WERI-Rb-1 (cell line): Measurements from ENCODE around the gene KCNN3.

Experiments
- DNase-seq: peaks from one replicate; pipeline ENCODE4 v3.0.0-alpha.2; 2020
- H3K27ac ChIP-seq: fragments of 250-450 bp; sonication (Bioruptor Pico); 2 replicates; pipeline ENCODE4 v1.5.1; 2020; ENCODE audit warnings: mild to moderate bottlenecking, moderate library complexity
- H3K27me3 ChIP-seq: fragments of 250-450 bp; sonication (Bioruptor Pico); 2 replicates; pipeline ENCODE4 v1.5.1; 2021; ENCODE audit warnings: mild to moderate bottlenecking, low read depth, moderate library complexity; ENCODE audit not compliant: insufficient read depth, severe bottlenecking
- H3K36me3 ChIP-seq: fragments of 250-450 bp; sonication (Bioruptor Pico); 2 replicates; pipeline ENCODE4 v1.5.1; 2020; ENCODE audit warnings: mild to moderate bottlenecking, moderate library complexity
- H3K4me3 ChIP-seq: 2 replicates; pipeline ENCODE4 v1.5.1; 2011; ENCODE audit warnings: low read depth, mild to moderate bottlenecking, control low read depth, low read length
- H3K9me3 ChIP-seq: fragments of 250-450 bp; sonication (Bioruptor Pico); 2 replicates; pipeline ENCODE4 v1.5.1; 2021; ENCODE audit warnings: mild to moderate bottlenecking, moderate library complexity; ENCODE audit not compliant: severe bottlenecking
- TF ChIP-seq, protein P1 (sequence below): IDR thresholded peaks from 2 replicates; pipeline ENCODE4 v1.5.1; 2011; ENCODE audit warnings: low read depth, mild to moderate bottlenecking, control low read depth, inconsistent platforms, low read length

KCNN3 gene

DNA sequence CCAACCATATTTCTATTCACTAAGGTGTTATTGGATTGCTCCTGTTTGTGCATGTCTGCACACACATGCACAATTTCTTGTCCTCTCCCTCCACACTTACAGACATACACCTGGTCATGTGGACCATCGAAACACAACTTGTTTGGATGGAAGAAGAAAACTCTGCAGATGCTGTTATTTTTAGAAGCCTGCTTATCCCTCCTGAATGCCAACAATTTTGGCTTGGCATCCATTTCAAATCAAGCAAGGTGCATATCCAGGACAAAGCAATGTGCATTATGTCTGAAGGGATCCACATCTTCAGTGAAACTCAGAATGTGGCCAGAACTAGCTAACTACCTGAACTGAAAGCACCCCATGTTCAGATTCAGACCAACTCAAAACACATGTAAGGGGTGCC is 163.2 kb downstream of the KCNN3 start:
- no peak for DNase-seq
- Histone ChIP-seq H3K27ac (no peak overlapping the region), H3K27me3 (peaks cover 91% of the 10 kb centered on the region), H3K36me3 (no peaks in the 10 kb centered on the region), H3K4me3 (no peak overlapping the region), H3K9me3 (peaks cover 6% of the 10 kb centered on the region)
- TF ChIP-seq, protein P1, sequence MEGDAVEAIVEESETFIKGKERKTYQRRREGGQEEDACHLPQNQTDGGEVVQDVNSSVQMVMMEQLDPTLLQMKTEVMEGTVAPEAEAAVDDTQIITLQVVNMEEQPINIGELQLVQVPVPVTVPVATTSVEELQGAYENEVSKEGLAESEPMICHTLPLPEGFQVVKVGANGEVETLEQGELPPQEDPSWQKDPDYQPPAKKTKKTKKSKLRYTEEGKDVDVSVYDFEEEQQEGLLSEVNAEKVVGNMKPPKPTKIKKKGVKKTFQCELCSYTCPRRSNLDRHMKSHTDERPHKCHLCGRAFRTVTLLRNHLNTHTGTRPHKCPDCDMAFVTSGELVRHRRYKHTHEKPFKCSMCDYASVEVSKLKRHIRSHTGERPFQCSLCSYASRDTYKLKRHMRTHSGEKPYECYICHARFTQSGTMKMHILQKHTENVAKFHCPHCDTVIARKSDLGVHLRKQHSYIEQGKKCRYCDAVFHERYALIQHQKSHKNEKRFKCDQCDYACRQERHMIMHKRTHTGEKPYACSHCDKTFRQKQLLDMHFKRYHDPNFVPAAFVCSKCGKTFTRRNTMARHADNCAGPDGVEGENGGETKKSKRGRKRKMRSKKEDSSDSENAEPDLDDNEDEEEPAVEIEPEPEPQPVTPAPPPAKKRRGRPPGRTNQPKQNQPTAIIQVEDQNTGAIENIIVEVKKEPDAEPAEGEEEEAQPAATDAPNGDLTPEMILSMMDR = no peak

DNA sequence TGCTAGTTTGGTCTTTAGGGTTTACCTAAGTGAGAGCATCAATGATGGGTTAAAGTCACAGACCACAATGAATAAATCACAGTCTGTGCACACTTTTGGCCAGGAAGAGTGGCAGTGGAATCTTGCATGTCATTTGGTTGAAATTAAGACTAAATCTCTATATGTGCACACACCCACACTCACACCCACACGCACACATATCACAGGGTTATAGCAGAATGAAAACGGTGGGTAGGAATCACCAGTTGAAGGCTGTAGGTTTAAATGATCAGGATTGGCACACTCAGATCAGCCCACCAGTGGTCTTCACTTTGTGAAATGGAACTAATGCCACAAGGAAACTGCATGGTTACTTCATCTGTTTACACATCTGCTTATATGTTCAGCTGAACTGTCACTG is 164.5 kb downstream of the KCNN3 start:
- H3K36me3 ChIP-seq = no peaks in the 10 kb centered on the region
- DNase-seq = no peak
- TF ChIP-seq, protein P1 = no peak
- H3K27ac ChIP-seq = no peak overlapping the region
- no peak overlapping the region for H3K4me3 ChIP-seq
- H3K9me3 ChIP-seq = peaks cover 5% of the 10 kb centered on the region
- H3K27me3 ChIP-seq = peaks cover 97% of the 10 kb centered on the region

GRCh38 chr1:154703170-154703569 is 166.9 kb downstream of the KCNN3 start:
- TF ChIP-seq, protein P1 = no peak
- peaks cover 94% of the 10 kb centered on the region for H3K27me3 ChIP-seq
- no peak overlapping the region for H3K27ac ChIP-seq
- no peak for DNase-seq
- peaks cover 2% of the 10 kb centered on the region for H3K9me3 ChIP-seq
- no peaks in the 10 kb centered on the region for H3K36me3 ChIP-seq
- no peak overlapping the region for H3K4me3 ChIP-seq

DNA sequence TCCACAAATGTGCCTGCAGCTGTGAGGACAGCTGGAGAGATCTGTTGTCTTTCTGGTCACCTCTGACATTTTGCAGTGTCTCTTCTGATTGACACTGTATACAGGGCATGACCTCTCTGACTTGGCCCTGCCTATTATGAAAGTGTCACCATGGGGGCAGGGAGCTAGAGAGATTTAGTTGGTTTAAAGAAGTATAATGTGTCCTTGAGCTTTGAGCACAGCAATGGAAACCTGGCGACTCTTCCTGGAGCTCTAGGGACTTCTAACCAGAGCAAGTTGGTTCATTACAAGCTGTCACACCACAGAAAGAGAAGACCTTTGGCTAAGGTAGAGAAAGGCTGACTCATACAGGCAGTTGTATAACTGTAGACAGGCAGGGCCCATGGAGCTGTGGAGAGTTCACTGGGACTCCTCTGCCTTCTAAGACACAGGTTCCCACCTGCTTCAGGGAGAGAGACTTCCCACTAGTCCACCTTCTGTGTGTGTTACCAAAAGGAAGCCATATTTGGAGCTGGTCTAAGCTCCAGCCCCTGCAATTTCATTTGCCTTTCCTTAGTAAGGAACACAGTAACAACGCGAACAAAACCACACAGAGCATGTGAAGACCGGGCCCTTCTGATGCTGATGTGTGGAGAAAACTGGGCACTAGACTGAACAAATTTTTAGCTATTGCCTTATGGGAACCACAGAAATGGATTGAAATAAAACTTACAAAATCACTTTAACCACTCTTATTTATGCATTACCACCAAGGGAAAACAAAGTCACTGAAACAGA is 171.6 kb downstream of the KCNN3 start:
- DNase-seq = no peak
- peaks cover 93% of the 10 kb centered on the region for H3K27me3 ChIP-seq
- no peaks in the 10 kb centered on the region for H3K36me3 ChIP-seq
- TF ChIP-seq, protein P1 = no peak
- no peaks in the 10 kb centered on the region for H3K9me3 ChIP-seq
- H3K4me3 ChIP-seq = no peak overlapping the region
- H3K27ac ChIP-seq = no peak overlapping the region

DNA sequence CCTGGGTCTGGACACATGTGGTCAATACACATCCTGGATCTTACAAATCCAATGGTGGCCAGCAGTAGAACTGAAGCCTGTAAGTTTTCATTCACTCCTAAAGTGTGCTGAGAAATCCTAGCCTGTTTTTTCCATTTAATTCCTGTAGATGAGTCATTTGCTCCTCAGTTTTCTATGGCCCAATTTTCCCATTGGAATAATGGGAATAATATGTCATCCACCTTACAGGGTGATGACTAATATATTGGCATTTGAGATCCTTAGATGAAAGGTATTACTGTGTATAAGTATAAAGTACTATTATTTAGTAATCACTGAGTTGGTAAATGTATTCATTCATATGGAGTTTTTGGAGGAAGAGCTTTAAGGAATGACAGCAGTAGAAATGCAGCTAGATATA is 172.4 kb downstream of the KCNN3 start:
- no peaks in the 10 kb centered on the region for H3K9me3 ChIP-seq
- DNase-seq = no peak
- TF ChIP-seq, protein P1 = no peak
- no peak overlapping the region for H3K4me3 ChIP-seq
- H3K27me3 ChIP-seq = peaks cover 93% of the 10 kb centered on the region
- H3K36me3 ChIP-seq = no peaks in the 10 kb centered on the region
- H3K27ac ChIP-seq = no peak overlapping the region

DNA sequence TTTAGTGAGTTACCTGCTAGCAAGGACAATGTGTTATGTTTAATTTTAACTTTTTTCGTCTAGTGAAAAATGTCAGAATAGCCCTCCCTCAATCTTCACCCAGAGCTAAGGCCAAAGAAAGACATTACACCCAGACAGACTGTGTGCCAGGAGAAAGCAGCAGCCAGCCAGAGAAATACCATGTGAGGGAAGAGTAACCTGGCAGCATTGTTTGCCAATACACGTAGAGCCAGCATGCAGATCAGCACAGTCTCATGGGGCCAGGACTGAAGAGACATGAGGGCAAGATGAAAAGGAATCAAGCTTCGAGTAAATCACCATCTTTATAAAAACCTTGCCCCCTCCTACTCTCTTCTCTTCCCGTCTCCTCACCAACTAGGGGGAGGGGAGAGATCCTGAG is 173.6 kb downstream of the KCNN3 start:
- no peak for DNase-seq
- TF ChIP-seq, protein P1 = no peak

More for the DNA sequence above, 173.6 kb downstream of the KCNN3 start:
- no peaks in the 10 kb centered on the region for H3K36me3 ChIP-seq
- no peak overlapping the region for H3K4me3 ChIP-seq
- H3K9me3 ChIP-seq = no peaks in the 10 kb centered on the region
- H3K27me3 ChIP-seq = peaks cover 91% of the 10 kb centered on the region
- no peak overlapping the region for H3K27ac ChIP-seq
